Neural progenitor cell (in vitro differentiated cells): Measurements from ENCODE around the gene C14orf132. TPM values are rescaled to one million over a fixed set of nuclear protein-coding genes. Genes with fewer than 3 reads are reported as not detected.

ENCODE experiments used
- DNase-seq: peaks from one replicate; pipeline ENCODE4 v3.0.0-alpha.2; 2016; ENCODE audit warnings: low spot score
- H2AFZ ChIP-seq: fragments of 200-600 bp; sonication (generic); replicated peaks from 2 replicates; pipeline ENCODE4 v1.6.1; 2016; ENCODE audit warnings: antibody characterized with exemption
- H3F3A ChIP-seq: fragments of 200-600 bp; sonication (generic); 2 replicates; pipeline ENCODE4 v1.6.1; 2016; ENCODE audit warnings: antibody characterized with exemption, low read depth
- H3K27ac ChIP-seq: fragments of 200-600 bp; sonication (generic); 2 replicates; pipeline ENCODE4 v1.5.1; 2016; ENCODE audit warnings: mild to moderate bottlenecking
- H3K27me3 ChIP-seq: fragments of 200-600 bp; sonication (generic); 2 replicates; pipeline ENCODE4 v1.6.1; 2016; ENCODE audit warnings: mild to moderate bottlenecking, moderate library complexity
- H3K36me3 ChIP-seq: fragments of 200-600 bp; sonication (generic); 2 replicates; pipeline ENCODE4 v1.5.1; 2016
- H3K4me1 ChIP-seq: fragments of 200-600 bp; sonication (generic); 2 replicates; pipeline ENCODE4 v1.6.1; 2016; ENCODE audit warnings: mixed run types
- H3K4me2 ChIP-seq: fragments of 200-600 bp; sonication (generic); 2 replicates; pipeline ENCODE4 v1.6.1; 2016
- H3K4me3 ChIP-seq: fragments of 200-600 bp; sonication (generic); 2 replicates; pipeline ENCODE4 v1.5.1; 2016
- H3K79me2 ChIP-seq: fragments of 200-600 bp; sonication (generic); 2 replicates; pipeline ENCODE4 v1.6.1; 2016; ENCODE audit warnings: low read depth
- H3K9ac ChIP-seq: fragments of 200-600 bp; sonication (generic); 2 replicates; pipeline ENCODE4 v1.6.1; 2016
- H3K9me3 ChIP-seq: fragments of 200-600 bp; sonication (generic); 2 replicates; pipeline ENCODE4 v1.5.1; 2016; ENCODE audit warnings: low read depth
- H4K20me1 ChIP-seq: fragments of 200-600 bp; sonication (generic); 2 replicates; pipeline ENCODE4 v1.6.1; 2016; ENCODE audit warnings: low read depth
- H3K27ac Mint-ChIP-seq: 3 replicates; pipeline ENCODE4 v1.8.0; 2021; ENCODE audit warnings: mixed read lengths
- H3K27me3 Mint-ChIP-seq: 2 replicates; pipeline ENCODE4 v1.8.0; 2022; ENCODE audit warnings: low read depth, mild to moderate bottlenecking, inconsistent platforms, moderate library complexity, mixed read lengths; ENCODE audit not compliant: insufficient read depth
- H3K36me3 Mint-ChIP-seq: 3 replicates; pipeline ENCODE4 v1.8.0; 2021; ENCODE audit warnings: mixed read lengths
- H3K4me1 Mint-ChIP-seq: 3 replicates; pipeline ENCODE4 v1.8.0; 2021; ENCODE audit warnings: mixed read lengths
- H3K4me3 Mint-ChIP-seq: 3 replicates; pipeline ENCODE4 v1.8.0; 2021; ENCODE audit warnings: mild to moderate bottlenecking, moderate library complexity, mixed read lengths
- H3K9me3 Mint-ChIP-seq: 3 replicates; pipeline ENCODE4 v1.8.0; 2020; ENCODE audit warnings: mixed read lengths
- EZH2 ChIP-seq: fragments of 200-600 bp; sonication (generic); IDR thresholded peaks from 2 replicates; pipeline ENCODE4 v1.6.1; 2017; ENCODE audit warnings: antibody characterized with exemption, mild to moderate bottlenecking, moderate library complexity
- EZH2phosphoT487 ChIP-seq: fragments of 200-600 bp; sonication (generic); IDR thresholded peaks from 2 replicates; pipeline ENCODE4 v1.6.1; 2017; ENCODE audit warnings: antibody characterized with exemption
- total RNA-seq: library from RNA; depleted of rRNA; stranded (reverse); fragments of >200 nt; gene quantifications from 2 replicates; pipeline ENCODE4 v1.2.3, GENCODE V29; 2015; ENCODE audit warnings: low replicate concordance
- TF ChIP-seq, protein P1 (sequence below): fragments of 200-600 bp; sonication (generic); IDR thresholded peaks from 2 replicates; pipeline ENCODE4 v1.5.1; 2017; ENCODE audit warnings: antibody characterized with exemption, mild to moderate bottlenecking

Gene C14orf132
- total RNA-seq, 1 donor from 2014 or later: 8.1 TPM

DNA sequence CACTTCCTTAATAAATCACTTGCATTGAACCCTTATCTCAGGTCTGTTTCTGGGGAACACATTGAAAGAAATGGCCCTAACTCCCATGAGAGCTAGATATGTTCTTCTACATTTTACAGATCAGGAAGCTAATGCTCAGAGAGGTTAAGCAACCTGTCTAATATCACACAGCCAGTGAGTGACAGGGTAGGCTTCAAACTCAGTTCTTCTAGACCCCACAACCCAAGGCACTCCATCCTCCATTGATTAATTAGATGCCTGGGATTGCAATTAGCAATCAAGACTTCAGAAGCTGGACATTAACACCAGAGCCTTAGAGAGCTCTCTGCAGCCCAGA is 59.8 kb downstream of the C14orf132 start:
- no peak for DNase-seq
- no peaks in the 10 kb centered on the region for H3K27me3 ChIP-seq
- peaks cover 44% of the 10 kb centered on the region for H3K4me1 Mint-ChIP-seq
- no peak overlapping the region for H3K4me3 ChIP-seq
- H3K9ac ChIP-seq: no peak overlapping the region
- H3K36me3 Mint-ChIP-seq: peaks cover 2% of the 10 kb centered on the region
- no peaks in the 10 kb centered on the region for H3K9me3 Mint-ChIP-seq
- H3K9me3 ChIP-seq: no peaks in the 10 kb centered on the region
- H3K27ac ChIP-seq: no peak overlapping the region
- no peak overlapping the region for H3K27ac Mint-ChIP-seq
- H3K4me1 ChIP-seq: peaks cover 8% of the 10 kb centered on the region
- no peak for TF ChIP-seq EZH2
- no peaks in the 10 kb centered on the region for H3K79me2 ChIP-seq
- no peaks in the 10 kb centered on the region for H4K20me1 ChIP-seq
- peaks cover 6% of the 10 kb centered on the region for H3K27me3 Mint-ChIP-seq
- H2AFZ ChIP-seq: no peak overlapping the region
- H3K4me2 ChIP-seq: no peak overlapping the region
- H3K36me3 ChIP-seq: no peaks in the 10 kb centered on the region
- H3F3A ChIP-seq: no peaks in the 10 kb centered on the region
- H3K4me3 Mint-ChIP-seq: no peak overlapping the region

DNA sequence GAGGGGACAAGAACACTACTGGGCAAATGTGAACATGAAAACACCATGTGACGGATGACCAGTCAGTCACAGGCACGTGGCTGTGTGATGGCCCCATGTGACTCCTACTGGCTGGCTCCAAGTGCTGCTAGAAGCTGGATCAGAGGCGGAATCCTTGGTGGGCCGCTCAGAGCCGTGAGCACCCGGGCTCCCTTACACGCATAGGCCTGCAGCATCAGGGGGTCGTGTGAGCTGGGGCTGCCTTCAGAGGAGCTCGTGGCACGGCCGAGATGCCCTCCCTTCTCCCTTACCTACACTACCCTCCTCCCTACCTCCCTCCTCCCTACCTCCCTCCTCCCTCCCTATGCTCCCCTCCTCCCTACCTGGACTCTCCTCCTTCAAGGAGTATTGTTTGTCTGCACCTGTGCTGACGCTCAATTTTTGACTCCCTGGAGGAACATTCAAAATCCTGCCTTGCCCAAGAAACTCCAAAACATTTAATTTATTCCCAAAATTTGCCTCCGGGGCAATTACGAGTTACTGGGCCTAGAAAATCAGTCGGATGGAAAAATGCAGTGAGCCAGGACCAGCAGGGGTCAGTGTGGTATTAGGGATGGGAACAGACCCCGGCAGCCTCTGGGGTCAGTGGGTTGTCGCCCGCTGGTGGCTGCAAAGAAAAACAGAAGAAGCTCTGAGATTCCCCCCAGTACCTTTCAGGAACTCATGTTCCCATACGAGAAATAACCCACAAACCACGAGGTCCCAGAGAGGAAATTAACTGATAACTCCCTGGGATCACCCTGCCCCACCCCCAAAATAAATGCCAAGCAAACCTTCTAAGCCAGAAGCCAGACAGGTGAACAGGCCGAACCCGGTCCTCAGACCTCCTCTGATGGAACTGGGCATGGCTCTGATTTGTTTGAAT is 61.3 kb downstream of the C14orf132 start:
- H3K9me3 Mint-ChIP-seq: no peaks in the 10 kb centered on the region
- Histone ChIP-seq H2AFZ (no peak overlapping the region), H3K4me3 (no peak overlapping the region), H3K36me3 (no peaks in the 10 kb centered on the region), H3K79me2 (no peaks in the 10 kb centered on the region), H3F3A (no peaks in the 10 kb centered on the region), H4K20me1 (no peaks in the 10 kb centered on the region), H3K4me1 (peaks cover 7% of the 10 kb centered on the region), H3K27ac (no peak overlapping the region), H3K9me3 (no peaks in the 10 kb centered on the region), H3K27me3 (no peaks in the 10 kb centered on the region), H3K4me2 (no peak overlapping the region), H3K9ac (no peak overlapping the region)
- peak; percentile 89 for DNase-seq
- TF ChIP-seq, protein P1, sequence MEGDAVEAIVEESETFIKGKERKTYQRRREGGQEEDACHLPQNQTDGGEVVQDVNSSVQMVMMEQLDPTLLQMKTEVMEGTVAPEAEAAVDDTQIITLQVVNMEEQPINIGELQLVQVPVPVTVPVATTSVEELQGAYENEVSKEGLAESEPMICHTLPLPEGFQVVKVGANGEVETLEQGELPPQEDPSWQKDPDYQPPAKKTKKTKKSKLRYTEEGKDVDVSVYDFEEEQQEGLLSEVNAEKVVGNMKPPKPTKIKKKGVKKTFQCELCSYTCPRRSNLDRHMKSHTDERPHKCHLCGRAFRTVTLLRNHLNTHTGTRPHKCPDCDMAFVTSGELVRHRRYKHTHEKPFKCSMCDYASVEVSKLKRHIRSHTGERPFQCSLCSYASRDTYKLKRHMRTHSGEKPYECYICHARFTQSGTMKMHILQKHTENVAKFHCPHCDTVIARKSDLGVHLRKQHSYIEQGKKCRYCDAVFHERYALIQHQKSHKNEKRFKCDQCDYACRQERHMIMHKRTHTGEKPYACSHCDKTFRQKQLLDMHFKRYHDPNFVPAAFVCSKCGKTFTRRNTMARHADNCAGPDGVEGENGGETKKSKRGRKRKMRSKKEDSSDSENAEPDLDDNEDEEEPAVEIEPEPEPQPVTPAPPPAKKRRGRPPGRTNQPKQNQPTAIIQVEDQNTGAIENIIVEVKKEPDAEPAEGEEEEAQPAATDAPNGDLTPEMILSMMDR: peak; percentile 98
- no peak for TF ChIP-seq EZH2phosphoT487
- H3K4me1 Mint-ChIP-seq: peaks cover 37% of the 10 kb centered on the region
- peaks cover 8% of the 10 kb centered on the region for H3K27me3 Mint-ChIP-seq
- H3K4me3 Mint-ChIP-seq: no peak overlapping the region
- H3K27ac Mint-ChIP-seq: no peak overlapping the region
- peaks cover 2% of the 10 kb centered on the region for H3K36me3 Mint-ChIP-seq

DNA sequence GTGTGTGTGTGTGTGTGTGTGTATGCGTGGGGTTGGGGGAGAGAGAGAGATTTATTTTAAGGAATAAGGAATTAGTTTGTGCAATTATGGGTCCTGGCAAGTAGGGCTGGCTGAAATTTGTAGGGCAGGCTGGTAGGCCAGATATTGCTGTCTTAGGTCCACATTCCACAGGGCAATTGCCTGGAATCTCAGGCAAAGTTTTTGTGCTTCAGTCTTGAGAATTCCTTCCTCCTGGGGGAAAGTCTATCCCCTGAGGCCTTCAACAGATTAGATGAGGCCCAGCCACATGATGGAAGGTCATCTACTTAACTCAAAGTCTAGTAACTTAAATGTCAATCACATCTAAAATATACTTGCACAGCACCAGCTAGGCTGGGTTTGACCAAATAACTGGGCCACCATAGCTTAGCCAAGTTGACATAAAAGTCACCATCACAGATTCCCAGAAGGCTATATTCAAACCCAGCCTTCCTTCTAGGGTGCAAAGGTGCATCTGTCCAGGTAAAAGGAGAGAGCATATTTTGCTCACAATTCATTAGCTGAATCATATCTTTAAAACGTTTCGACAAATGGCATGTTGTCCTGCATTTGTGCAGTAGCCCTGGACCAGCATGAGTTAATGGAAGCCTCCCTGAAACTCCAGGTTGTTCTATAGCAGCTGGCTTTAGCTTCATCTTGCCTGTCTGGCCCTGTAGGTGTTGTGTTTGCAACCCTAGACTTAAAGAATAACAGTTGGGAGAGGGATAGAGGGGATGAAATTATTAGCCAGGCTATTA is 63.1 kb downstream of the C14orf132 start:
- Mint-ChIP-seq H3K27ac (no peak overlapping the region), H3K27me3 (peaks cover 15% of the 10 kb centered on the region), H3K4me3 (no peak overlapping the region), H3K9me3 (no peaks in the 10 kb centered on the region), H3K36me3 (no peaks in the 10 kb centered on the region), H3K4me1 (peaks cover 24% of the 10 kb centered on the region)
- Histone ChIP-seq H3K4me3 (no peak overlapping the region), H2AFZ (no peak overlapping the region), H3K4me2 (no peak overlapping the region), H3F3A (no peaks in the 10 kb centered on the region), H3K79me2 (no peaks in the 10 kb centered on the region), H3K4me1 (no peaks in the 10 kb centered on the region), H3K36me3 (no peaks in the 10 kb centered on the region), H3K27me3 (no peaks in the 10 kb centered on the region), H3K27ac (no peak overlapping the region), H3K9ac (no peak overlapping the region), H4K20me1 (no peaks in the 10 kb centered on the region), H3K9me3 (no peaks in the 10 kb centered on the region)
- DNase-seq: no peak
- TF ChIP-seq, protein P1: no peak
- TF ChIP-seq EZH2: no peak
- TF ChIP-seq EZH2phosphoT487: no peak
